GM21529 (cell line): ENCODE data around the gene MLH1.

Source experiments
- ATAC-seq: cut with Tn5 transposase; IDR thresholded peaks from one replicate; pipeline ENCODE4 v1.9.1; 2021; ENCODE audit not compliant: unreplicated experiment

The MLH1 gene

GRCh38 chr3:36973139-36973538 is 20.2 kb upstream of the MLH1 start:
- ATAC-seq, result no peak

DNA sequence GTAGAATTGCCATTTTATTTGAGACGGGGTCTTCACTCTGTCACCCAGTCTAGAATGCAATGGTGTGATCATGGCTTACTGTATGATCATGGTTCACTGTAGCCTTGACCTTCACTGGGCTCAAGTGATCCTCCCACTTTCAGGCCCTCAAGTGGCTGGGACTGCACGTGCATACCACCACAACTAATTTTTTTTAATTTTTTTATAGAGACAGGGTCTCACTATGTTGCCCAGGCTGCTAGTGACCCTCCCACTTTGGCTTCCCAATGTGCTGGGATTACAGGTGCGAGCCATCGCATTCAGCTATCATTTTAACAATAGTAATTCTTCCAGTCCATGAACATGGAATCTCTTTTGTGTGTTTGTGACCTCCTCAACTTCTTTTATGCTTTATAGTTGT is 12.3 kb upstream of the MLH1 start:
- ATAC-seq, result no peak

DNA sequence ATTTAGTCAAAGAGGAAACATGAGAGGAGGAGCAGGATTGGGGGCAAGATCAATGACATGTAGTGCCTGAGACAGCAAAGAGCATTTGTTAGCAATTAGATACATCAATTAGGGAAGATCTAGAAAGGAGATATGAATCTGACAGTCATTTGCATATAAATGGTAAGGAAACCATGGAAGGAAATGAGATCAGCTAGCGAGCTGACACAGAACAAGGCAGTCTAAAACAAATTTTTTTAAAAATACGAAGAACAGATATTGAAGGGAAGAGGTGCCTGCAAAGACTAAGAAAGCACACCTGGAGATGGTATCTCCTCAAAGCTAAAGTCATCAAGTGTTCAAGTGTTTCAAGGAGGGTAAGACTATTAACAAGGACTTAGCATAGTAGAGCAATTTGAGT is 5.0 kb upstream of the MLH1 start:
- ATAC-seq, result no peak

DNA sequence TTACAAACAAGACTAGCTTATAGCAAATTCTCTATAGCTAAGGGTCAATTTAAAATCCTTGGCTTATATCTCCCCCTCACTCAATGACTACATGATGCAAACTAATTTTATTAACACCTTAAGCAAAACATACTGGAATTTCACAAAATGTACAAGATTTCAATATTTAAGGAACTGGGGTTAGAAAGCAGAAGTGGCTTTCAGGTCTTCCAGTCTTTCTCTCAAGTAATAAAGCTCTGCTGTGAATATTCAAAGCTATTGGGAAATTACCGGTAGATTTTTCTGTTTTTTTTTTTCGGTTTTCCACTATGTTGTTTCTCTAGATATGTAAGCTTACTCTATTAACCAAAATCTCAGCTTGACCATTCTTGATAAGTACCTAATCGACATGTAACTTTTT is 4.3 kb upstream of the MLH1 start:
- no peak for ATAC-seq

GRCh38 chr3:36989568-36989967 is 3.8 kb upstream of the MLH1 start:
- no peak for ATAC-seq

GRCh38 chr3:36991147-36991546 is 2.2 kb upstream of the MLH1 start:
- no peak for ATAC-seq

GRCh38 chr3:36991923-36992805 is 1.2 kb upstream of the MLH1 start:
- ATAC-seq, result no peak

DNA sequence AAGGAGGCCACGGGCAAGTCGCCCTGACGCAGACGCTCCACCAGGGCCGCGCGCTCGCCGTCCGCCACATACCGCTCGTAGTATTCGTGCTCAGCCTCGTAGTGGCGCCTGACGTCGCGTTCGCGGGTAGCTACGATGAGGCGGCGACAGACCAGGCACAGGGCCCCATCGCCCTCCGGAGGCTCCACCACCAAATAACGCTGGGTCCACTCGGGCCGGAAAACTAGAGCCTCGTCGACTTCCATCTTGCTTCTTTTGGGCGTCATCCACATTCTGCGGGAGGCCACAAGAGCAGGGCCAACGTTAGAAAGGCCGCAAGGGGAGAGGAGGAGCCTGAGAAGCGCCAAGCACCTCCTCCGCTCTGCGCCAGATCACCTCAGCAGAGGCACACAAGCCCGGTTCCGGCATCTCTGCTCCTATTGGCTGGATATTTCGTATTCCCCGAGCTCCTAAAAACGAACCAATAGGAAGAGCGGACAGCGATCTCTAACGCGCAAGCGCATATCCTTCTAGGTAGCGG is 452 bp upstream of the MLH1 start, which contains the start of gene EPM2AIP1:
Gene EPM2AIP1 (minus strand): TSS at position 326 of the 520 bp plus-strand sequence. CDS start 54 bp downstream, at position 272.
- ATAC-seq, result peak; percentile 85

DNA sequence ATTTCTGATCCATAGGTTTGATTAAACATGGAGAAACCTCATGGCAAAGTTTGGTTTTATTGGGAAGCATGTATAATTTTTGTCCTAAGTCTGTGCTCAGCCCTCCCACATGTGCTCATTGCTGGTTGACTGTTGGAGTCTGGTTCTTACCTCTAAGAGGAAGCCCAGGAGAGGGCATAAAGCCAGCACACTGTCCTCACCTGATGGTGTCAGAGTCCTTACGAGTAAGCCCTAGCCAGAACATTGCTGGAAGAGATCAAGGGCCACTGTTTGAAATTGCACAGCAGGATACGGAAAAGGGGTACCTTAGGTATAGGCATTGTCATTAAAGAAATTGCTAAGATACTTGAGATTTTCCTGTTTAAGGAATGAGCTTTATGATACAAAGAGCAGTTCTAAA is 21.3 kb downstream of the MLH1 start:
- no peak for ATAC-seq

DNA sequence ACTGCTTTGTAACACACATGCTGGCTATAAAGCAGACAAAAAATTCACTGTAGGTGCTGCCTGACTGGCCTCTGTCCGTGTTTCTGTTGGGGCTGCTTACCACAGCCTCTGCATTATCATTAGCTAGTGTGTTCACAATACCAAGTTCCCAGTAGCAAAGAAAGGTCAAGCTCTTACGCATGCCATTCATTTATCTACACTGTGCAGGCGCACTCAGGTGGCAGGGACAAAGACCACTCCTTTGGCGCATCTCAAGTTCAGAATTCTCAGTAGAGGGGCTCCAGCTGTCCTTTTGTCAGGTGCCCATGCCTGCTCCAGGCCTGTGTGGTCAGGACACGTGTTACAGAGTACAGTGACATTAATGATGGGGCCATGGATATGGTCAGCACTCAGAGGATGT is 22.3 kb downstream of the MLH1 start:
- ATAC-seq, result no peak

GRCh38 chr3:37016903-37017302 is 23.6 kb downstream of the MLH1 start:
- ATAC-seq, result no peak

GRCh38 chr3:37017683-37018082 is 24.4 kb downstream of the MLH1 start:
- ATAC-seq, result no peak

DNA sequence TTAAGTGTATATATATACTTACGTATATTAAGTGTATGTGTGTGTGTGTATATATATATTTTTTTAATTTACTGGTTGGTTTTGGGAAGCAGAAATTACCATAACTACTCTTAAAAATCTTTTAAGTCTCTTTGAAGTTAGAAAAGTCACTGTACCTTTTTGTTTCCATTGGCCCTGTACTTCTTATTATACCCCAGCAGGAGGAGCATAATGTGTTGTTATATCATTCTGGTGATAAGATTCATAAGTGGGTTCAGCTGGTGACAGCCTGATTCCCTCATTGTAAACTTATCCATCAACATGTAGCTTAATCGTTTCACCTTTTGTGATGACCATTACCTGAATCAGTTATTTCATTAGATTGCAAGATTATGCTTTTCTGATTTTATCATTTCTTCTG is 30.8 kb downstream of the MLH1 start:
- ATAC-seq, result no peak

DNA sequence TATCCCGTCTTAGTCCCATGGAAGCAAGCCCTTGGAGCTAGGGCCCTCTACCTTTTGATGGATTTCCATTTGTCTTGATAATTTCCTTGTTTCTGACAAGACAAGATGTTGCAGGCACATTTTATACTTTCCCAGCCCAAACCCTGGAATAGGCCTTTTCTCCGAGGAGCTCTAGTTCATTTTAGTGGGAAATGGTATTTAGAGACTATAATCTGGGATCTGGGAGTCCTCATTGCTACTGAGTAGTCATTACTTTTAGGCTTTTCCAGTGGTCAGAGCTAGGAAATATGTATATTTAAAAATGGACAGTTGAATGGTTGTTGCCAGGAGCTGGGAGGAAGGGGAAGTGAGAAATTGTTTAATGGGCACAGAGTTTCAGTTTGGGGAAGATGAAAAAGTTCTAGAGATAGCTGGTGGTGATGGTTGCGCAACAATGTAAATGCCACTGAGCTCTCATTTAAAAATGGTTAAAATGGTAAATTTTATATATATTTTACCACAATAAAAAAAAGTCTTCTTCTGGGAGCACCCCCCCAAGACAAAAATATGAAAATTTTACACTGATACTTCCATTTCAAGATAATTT is 31.6 kb downstream of the MLH1 start:
- no peak for ATAC-seq

DNA sequence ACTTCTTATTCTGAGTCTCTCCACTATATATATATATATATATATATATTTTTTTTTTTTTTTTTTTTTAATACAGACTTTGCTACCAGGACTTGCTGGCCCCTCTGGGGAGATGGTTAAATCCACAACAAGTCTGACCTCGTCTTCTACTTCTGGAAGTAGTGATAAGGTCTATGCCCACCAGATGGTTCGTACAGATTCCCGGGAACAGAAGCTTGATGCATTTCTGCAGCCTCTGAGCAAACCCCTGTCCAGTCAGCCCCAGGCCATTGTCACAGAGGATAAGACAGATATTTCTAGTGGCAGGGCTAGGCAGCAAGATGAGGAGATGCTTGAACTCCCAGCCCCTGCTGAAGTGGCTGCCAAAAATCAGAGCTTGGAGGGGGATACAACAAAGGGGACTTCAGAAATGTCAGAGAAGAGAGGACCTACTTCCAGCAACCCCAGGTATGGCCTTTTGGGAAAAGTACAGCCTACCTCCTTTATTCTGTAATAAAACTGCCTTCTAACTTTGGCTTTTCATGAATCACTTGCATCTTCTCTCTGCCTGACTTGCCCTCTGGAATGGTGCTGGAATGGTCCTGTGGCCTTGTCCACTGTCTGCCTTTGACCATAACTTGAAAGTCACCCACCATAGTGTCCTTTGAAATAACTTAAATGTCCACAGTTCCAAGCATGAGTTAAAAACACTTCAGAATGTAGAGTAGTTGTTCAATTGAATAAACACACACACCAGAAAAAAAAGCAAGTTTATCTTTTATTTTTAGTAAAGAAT is 32.4 kb downstream of the MLH1 start:
- no peak for ATAC-seq

DNA sequence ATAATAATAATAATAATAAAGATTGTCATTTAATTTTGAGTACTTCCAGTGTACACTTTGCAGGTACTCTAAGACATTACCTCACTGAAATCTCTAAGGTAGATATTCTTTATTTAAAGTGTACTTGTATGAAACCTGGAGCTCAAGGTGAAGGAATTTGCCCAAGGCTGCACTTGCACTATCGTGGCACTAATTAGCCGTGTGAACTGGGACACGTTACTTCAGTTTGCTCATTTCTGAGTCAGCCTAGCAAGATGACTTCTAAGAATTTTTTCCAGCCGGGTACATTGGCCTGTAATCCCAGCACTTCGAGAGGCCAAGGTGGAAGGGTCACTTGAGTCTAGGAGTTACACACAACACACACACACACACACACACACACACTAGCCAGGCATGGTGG is 33.5 kb downstream of the MLH1 start:
- ATAC-seq, result no peak

DNA sequence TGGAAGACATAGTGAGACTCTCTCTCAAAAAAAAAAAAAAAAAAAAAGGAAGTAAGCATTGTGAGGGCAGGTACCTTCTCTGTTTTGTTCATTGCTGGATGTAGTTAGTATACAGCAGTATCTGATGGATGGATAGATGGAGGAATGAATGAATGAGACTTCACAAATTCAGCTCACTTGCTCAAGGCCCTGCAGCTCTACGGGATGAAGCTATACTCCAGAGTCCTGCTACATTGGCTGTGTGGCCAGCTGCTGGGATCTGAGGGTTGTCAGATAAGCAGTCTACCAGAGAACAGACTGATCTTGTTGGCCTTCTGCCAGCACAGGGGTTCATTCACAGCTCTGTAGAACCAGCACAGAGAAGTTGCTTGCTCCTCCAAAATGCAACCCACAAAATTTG is 35.0 kb downstream of the MLH1 start:
- ATAC-seq, result no peak

DNA sequence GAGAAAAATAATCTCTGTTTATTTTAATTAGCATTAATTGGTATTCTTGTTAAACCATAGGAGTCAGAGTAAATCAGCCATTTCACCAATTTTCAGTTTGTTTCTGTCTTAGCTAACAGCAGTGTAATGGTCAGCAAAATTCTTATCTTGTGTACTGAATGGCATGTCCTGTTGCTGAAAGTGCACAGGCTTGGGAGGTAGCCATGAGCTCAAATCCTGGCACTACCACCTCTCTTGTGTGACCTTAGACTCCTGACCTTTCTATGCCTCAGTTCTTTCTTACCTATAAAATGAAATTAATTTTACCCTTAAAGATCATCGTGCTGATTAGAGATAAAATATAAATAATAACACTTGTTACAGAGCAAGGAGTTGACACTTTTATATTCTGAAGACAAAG is 35.8 kb downstream of the MLH1 start:
- no peak for ATAC-seq

GRCh38 chr3:37029516-37030163 is 36.3 kb downstream of the MLH1 start:
- no peak for ATAC-seq

- no peak for ATAC-seq
Observed at GRCh38 chr3:37030588-37030987, 37.3 kb downstream of the MLH1 start.

DNA sequence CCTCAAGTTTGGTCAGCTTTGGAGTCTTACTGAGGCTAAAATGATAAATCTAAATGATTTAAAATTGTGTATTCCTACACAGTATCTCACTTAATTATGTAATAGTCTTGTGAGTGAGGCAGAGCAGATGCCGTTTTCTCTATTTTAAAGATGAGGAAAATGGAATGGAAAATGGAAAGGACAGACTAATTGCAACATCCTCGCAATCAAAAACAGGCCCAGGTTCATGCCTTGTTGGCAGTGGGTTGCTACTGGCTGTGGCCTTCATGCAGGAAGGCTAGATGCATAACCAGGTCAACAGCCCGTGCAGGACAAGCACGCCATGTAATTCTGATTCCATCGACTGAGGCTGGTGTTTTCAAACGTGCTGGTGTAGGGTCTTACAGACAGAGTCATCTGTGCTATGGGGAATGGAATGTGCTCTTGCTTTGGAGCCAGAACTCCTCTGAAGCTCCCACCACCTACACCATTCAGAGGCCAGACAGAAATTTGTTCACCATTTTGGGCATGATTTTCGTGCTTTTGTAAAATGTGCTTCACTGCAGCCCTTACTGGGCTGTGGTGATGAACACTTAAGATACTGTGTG is 37.9 kb downstream of the MLH1 start:
- ATAC-seq, result no peak
